Natural killer cell treated with Interleukin-12 subunit alpha and Interleukin-12 subunit beta and Interleukin-15 and Interleukin-18, amount 100 ng/mL, for 72 hours (primary cell): ENCODE data around the gene LDB2. TPM values are rescaled to one million over a fixed set of nuclear protein-coding genes. Genes with fewer than 3 reads are reported as not detected.
"Not testable (repeated sequence)": the region's sequence is repeated elsewhere in the genome, so short reads cannot be mapped to it uniquely, and the experiment has no call there.

Source experiments
- ATAC-seq, 2 donors: fragments of 150-1000 bp; cut with Tn5 transposase in 1 of 2; sonication (Bioruptor Pico), chemical (Tn5 transposase) in 1 of 2; 2 replicates each; pipeline ENCODE4 v1.10.0; 2021
- DNase-seq: peaks from one replicate; pipeline ENCODE4 v3.0.0; 2022; ENCODE audit warnings: low spot score
- H3K27ac Mint-ChIP-seq, 2 donors: 1 replicate in 1 of 2; 2 replicates in 1 of 2; pipeline ENCODE4 v1.8.0; 2022; ENCODE audit warnings: mixed read lengths in 2 of 2, mild to moderate bottlenecking in 1 of 2, moderate library complexity in 1 of 2
- H3K27me3 Mint-ChIP-seq, 2 donors: 1 replicate in 1 of 2; 2 replicates in 1 of 2; pipeline ENCODE4 v1.8.0; 2022; ENCODE audit warnings: mixed read lengths in 2 of 2
- H3K36me3 Mint-ChIP-seq: one replicate; pipeline ENCODE4 v1.8.0; 2022; ENCODE audit warnings: mixed read lengths
- H3K4me1 Mint-ChIP-seq, 2 donors: 1 replicate in 1 of 2; 2 replicates in 1 of 2; pipeline ENCODE4 v1.8.0; 2022; ENCODE audit warnings: low read depth in 2 of 2, mixed read lengths in 2 of 2, mild to moderate bottlenecking in 1 of 2
- H3K4me3 Mint-ChIP-seq: one replicate; pipeline ENCODE4 v1.8.0; 2022; ENCODE audit warnings: mixed read lengths
- H3K9me3 Mint-ChIP-seq: 2 replicates; pipeline ENCODE4 v1.8.0; 2022; ENCODE audit warnings: mixed read lengths
- total RNA-seq, 2 donors: library from RNA; stranded (reverse); gene quantifications; one replicate each; pipeline ENCODE4 v1.2.3, GENCODE V29; 2022

Gene LDB2
- total RNA-seq, 2 donors from 2014 or later: 0.64 to 1.4 TPM

DNA sequence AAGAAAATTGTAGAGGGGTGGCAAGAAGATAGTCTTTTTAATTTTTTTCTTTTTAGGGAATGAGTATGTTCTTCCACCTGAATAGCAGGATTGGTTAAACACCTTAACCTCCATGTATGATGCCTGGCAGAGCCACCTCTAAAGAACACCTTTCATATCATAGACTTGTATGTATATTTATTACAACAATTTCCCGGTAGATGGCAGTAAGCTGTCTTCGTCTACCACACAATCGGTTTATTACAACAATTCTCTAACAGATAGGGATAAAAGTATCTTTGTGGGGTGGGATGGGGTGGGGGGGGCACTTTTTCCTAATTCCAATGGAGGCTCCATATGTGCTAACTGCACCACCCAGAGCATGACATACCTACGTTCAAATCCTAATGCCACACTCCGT, 255.5 kb downstream of the LDB2 start:
- no peak for DNase-seq
- Mint-ChIP-seq H3K9me3 (no peaks in the 10 kb centered on the region), H3K4me3 (no peak overlapping the region), H3K27me3 (no peaks in the 10 kb centered on the region), H3K27ac (no peak overlapping the region), H3K36me3 (no peaks in the 10 kb centered on the region), H3K4me1 (peaks cover 0 to 3% of the 10 kb centered on the region in 2 donors)
- ATAC-seq: no peak

DNA sequence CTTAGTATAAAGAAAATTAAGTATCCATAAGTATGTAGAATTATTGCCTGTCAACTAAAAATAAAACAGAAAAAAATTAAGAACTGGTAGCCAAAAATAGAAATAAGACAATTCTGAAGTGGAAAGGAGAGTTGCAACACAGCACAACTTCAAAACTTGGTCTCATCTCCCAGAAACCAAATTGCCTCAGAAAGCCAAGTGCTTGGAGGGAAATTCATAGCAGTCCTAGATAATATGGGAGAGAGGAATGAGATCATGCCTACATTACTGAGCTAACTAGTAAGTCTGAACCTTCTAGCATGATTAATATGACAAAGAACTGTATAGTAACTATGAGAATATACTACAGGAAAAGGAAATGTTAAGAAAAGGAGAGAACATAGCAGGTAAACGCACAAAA, 256.5 kb downstream of the LDB2 start:
- no peak for ATAC-seq
- Mint-ChIP-seq H3K36me3 (no peaks in the 10 kb centered on the region), H3K9me3 (no peaks in the 10 kb centered on the region), H3K27ac (no peak overlapping the region), H3K27me3 (no peaks in the 10 kb centered on the region), H3K4me3 (no peak overlapping the region), H3K4me1 (peaks cover 0 to 3% of the 10 kb centered on the region in 2 donors)
- DNase-seq: no peak

DNA sequence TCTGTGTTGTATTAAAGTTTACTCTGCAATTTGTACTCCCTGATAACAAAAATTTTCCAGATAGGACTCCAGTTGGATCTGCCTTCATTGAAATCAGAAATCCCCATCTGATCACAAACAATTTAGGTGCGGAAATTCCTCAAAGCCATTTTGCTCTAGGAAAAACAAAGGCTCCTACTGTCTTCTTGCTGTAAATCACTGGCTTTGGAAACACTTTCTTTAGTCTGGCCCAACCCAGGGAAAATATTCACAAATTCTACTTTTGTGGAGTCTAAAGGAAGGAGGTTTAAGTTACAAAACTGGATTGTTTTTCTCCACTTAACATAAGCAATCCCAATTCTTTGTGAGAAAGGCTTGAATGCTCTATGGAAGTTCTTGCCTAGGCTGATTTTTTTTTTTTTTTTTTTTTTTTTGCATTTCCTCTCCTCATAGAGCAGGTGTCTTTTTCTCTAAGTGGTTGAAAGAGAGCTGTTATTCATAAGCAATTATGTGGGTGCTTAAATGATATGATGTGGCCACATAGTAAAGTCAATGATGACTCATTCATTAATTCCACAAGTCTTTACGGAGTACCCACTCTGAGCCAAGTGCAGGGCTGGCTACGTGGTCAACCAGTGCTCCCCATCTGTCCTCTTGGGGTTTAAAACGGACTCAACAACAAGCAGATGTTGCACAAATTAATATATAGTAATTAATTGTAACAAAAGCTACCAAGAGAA, 261.4 kb downstream of the LDB2 start:
- Mint-ChIP-seq H3K27ac (no peak overlapping the region), H3K27me3 (no peaks in the 10 kb centered on the region), H3K4me1 (peaks cover 0 to 1% of the 10 kb centered on the region in 2 donors), H3K9me3 (peaks cover 3% of the 10 kb centered on the region), H3K4me3 (no peak overlapping the region), H3K36me3 (no peaks in the 10 kb centered on the region)
- no peak for ATAC-seq
- no peak for DNase-seq

DNA sequence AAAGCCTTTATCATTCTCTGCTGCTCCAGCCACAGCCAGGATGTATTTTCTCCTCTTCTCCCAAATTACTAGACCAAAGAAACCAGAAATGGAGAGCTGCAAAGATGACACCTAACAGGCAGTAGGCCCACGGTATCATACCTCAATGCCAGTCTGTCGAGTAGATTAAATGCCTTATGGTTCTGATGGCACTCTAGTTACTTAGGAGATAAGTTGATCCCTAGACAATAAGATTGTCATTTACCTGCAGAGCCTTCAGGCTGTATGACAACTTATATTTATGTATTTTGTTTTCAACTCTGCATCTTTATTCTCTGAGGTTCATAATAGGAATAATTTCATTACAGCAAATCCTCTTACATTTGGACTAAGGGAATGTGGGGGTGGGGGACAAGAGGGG, 262.1 kb downstream of the LDB2 start:
- DNase-seq: no peak
- H3K9me3 Mint-ChIP-seq: peaks cover 3% of the 10 kb centered on the region
- H3K27ac Mint-ChIP-seq: no peak overlapping the region
- H3K4me1 Mint-ChIP-seq: no peaks in the 10 kb centered on the region
- H3K4me3 Mint-ChIP-seq: no peak overlapping the region
- no peaks in the 10 kb centered on the region for H3K27me3 Mint-ChIP-seq
- ATAC-seq: no peak
- no peaks in the 10 kb centered on the region for H3K36me3 Mint-ChIP-seq

DNA sequence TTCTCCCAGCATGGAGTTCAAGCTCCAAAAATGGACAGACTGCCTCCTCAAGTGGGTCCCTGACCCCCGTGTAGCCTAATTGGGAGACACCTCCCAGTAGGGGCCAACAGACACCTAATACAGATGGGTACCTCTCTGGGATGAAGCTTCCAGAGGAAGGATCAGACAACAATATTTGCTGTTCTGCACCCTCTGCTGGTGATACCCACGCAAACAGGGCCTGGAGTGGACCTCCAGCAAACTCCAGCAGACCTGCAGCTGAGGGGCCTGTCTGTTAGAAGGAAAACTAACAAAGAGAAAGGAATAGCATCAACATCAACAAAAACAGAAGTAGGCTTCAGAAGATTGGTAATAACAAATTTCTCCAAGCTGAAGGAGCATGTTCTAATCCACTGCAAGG, 269.2 kb downstream of the LDB2 start:
- H3K9me3 Mint-ChIP-seq, H3K36me3 Mint-ChIP-seq, ATAC-seq, DNase-seq, H3K27me3 Mint-ChIP-seq, H3K4me3 Mint-ChIP-seq, H3K4me1 Mint-ChIP-seq, H3K27ac Mint-ChIP-seq: not testable (repeated sequence)

DNA sequence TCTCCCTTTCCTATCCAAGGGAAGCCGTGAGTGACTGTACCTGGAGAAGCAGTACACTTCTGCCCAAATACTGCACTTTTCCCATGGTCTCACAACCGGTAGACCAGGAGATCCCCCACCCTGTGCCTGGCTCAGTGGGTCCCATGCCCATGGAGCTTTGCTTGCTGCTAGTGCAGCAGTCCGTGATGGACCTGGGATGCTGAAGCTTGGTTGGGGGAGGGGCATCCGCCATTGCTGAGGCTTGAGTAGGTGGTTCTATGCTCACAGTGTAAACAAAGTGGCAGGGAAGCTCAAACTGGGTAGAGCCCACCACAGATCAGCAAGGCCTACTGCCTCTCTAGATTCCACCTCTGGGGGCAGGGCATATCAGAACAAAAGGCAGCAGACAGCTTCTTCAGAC, 269.6 kb downstream of the LDB2 start:
- not testable (repeated sequence) for H3K4me3 Mint-ChIP-seq, ATAC-seq, H3K27ac Mint-ChIP-seq, H3K9me3 Mint-ChIP-seq, H3K27me3 Mint-ChIP-seq, DNase-seq, H3K4me1 Mint-ChIP-seq, H3K36me3 Mint-ChIP-seq

DNA sequence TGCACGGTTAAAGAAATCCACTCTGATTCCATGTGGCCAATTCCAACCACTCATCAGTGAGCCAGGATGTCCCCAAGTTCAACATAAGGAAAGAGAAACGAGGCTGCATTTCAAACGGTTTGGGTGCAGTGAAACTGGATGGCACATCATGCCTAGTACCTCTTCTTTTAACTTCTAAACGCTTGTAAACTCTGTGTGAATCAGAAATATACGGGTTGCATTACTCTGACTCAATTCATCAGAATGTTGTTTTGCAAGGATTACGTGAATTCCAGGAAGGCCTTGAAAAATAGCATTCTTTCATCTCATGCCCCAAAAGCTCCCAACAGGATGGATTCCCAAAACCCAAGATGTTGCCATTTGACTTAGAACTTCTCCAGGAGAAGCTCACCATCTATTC, 270.4 kb downstream of the LDB2 start:
- ATAC-seq (no peak), DNase-seq (no peak)
- Mint-ChIP-seq H3K4me1 (peaks cover 0 to 2% of the 10 kb centered on the region in 2 donors), H3K27me3 (no peaks in the 10 kb centered on the region), H3K27ac (no peak overlapping the region), H3K9me3 (no peaks in the 10 kb centered on the region), H3K4me3 (no peak overlapping the region), H3K36me3 (no peaks in the 10 kb centered on the region)

DNA sequence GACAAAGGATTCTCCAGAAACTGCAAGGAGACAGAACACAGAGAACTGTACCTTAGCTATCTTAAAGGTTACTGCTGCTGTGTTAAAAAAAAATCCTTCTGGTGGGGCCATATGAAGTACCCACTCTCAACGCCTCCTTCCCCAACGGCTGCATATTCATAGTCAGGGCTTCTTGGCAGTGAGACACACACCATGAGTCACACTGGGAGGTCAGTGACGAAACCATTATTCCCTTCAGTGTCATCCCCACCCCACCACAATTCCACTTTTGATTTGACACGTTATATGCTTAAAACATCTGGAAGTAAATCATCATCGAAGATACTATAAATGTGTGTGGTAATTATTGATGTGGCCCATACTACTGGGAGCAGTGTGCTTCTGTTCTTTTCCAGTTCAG, 271.5 kb downstream of the LDB2 start:
- no peak for DNase-seq
- ATAC-seq: no peak
- Mint-ChIP-seq H3K27ac (no peak overlapping the region), H3K4me1 (peaks cover 0 to 2% of the 10 kb centered on the region in 2 donors), H3K27me3 (no peaks in the 10 kb centered on the region), H3K4me3 (no peak overlapping the region), H3K36me3 (no peaks in the 10 kb centered on the region), H3K9me3 (no peaks in the 10 kb centered on the region)

DNA sequence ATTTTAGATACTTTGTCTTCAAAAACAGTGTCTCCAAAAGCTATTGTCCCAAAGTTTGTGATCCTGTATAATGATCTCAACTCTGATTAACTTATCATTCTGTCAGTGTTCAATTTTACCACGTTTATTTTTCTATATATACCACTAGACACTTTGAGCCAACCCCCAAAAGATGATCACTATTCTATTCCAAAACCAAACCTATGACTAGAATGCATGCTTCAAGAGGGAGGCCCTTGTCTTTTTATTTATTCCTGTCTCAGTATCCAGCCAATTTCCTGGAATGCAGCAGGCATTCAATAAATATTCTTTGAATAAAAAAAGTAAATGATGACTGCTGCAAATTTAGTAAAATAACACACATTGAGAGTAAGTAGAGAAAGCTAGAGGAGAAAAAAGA, 275.6 kb downstream of the LDB2 start:
- no peaks in the 10 kb centered on the region for H3K36me3 Mint-ChIP-seq
- ATAC-seq (no peak), DNase-seq (no peak)
- no peaks in the 10 kb centered on the region for H3K4me1 Mint-ChIP-seq
- no peaks in the 10 kb centered on the region for H3K27me3 Mint-ChIP-seq
- no peaks in the 10 kb centered on the region for H3K9me3 Mint-ChIP-seq
- no peak overlapping the region for H3K4me3 Mint-ChIP-seq
- no peak overlapping the region for H3K27ac Mint-ChIP-seq

DNA sequence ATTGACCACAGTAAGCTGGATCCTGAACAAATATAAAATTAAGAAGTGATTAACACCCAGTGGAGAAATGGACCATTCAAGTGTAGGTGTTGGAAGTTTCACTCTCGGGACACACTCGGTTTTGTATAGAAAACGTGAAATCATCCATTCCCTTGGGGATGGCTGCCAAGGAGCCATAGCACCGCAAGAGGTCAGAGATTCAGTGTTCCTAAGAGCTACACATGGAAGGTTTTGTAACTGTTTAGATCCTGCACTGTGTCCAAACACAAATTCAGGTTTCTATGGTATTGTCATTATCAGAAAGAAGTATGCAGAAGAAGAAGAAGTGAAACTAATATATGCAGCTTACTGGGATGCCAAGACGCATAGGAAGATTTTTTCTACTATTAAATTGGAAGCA, 281.0 kb downstream of the LDB2 start:
- no peak overlapping the region for H3K4me3 Mint-ChIP-seq
- peaks cover 6% of the 10 kb centered on the region for H3K9me3 Mint-ChIP-seq
- no peak for ATAC-seq
- no peaks in the 10 kb centered on the region for H3K36me3 Mint-ChIP-seq
- H3K27ac Mint-ChIP-seq: no peak overlapping the region
- H3K4me1 Mint-ChIP-seq: no peaks in the 10 kb centered on the region
- no peak for DNase-seq
- H3K27me3 Mint-ChIP-seq: no peaks in the 10 kb centered on the region

DNA sequence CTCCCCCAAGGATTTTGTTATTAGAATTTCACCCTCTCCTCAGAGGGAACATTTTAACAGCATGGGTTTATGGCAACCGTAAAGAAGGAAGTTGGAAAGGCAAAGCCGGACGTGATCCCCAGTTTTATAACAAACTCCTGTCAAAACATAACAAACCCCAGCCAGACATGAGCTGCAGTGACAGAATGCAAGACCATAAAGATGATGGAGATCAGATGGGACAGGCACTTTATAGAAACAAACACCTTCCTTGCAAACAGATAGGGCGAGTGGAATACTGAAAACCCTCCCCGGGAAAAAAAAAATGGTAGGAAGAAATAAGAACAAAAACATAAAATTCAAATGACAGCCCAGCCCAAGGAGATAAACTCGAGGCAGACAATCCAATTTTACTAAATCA, 281.4 kb downstream of the LDB2 start:
- ATAC-seq (no peak), DNase-seq (no peak)
- Mint-ChIP-seq H3K27ac (no peak overlapping the region), H3K36me3 (peaks cover 3% of the 10 kb centered on the region), H3K4me1 (no peaks in the 10 kb centered on the region), H3K9me3 (peaks cover 8% of the 10 kb centered on the region), H3K4me3 (no peak overlapping the region), H3K27me3 (no peaks in the 10 kb centered on the region)

DNA sequence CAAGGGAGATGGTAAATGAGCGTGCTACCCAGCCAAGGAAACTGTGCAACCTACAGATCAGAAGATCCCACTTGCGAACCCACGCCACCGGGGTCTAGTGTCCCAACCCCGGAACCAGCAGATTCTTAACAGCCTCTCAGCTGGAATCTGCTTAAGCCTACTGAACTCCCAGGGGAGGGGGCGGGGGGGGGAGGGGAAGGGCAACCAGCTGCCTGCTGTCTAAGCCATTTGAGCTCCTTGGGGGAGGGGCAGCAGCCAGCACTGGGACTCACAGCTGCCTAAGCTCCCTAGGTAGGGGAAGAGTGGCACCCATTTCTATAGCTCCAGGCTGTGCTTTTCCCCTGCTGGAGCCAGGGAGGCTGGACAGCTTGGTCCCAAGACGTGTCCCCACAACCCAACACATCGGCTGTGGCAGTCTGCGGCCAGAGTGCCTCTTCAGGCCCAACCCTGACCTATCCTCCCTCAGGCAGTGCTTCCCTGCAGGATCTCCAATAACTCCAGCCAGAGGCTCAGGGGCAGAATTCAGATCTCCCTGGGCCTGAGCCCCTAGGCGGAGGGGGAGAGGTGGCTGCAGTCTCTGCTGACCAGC, 289.2 kb downstream of the LDB2 start:
- Mint-ChIP-seq H3K9me3 (peaks cover 19% of the 10 kb centered on the region), H3K4me3 (no peak overlapping the region), H3K27me3 (no peaks in the 10 kb centered on the region), H3K27ac (no peak overlapping the region), H3K4me1 (no peaks in the 10 kb centered on the region), H3K36me3 (peaks cover 9% of the 10 kb centered on the region)
- ATAC-seq (no peak), DNase-seq (no peak)

DNA sequence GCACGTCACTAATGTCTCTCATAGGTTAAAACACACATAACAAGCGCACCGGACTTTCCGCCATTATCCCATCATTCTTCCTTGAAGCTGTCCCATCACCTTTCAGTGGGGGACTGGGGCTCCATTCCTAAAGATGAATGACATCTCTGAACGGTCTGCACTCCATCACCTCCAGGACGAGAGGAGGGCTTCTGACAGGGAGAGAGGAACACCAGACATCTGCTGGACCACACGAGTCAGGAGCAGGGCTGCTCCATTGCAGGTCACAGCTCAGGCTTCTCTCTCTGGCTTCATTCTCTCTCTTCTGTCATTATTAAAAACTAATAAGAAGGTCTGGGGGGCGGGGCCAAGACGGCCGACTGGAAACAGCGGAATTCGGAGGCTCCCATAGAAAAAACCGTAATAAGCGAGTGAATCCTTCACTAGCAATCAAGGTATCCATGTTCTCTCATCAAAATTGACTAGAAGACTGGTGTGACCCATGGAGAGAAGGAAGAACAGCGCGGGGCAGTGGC, 289.8 kb downstream of the LDB2 start:
- Mint-ChIP-seq H3K4me1 (no peaks in the 10 kb centered on the region), H3K27ac (no peak overlapping the region), H3K36me3 (peaks cover 9% of the 10 kb centered on the region), H3K27me3 (no peaks in the 10 kb centered on the region), H3K9me3 (peaks cover 14% of the 10 kb centered on the region), H3K4me3 (no peak overlapping the region)
- ATAC-seq (no peak), DNase-seq (no peak)

DNA sequence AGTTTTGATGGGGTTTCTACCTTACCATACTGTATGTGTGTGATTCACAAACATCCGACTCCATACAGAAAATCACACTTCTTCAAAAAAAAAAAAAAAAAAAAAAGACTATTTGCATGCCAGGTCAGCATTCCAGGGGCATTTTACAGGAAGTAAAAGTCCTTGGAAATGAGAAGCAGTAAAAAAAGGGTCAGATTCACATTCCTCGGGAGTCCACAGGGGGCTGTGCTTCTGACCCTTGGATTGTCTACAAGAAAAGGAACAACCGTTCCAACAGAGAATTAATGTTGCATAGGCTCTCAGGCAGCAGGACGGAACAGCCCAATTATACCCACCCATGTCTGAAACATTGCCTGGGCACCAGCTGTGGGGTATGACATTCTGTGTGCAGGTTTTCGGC, 290.3 kb downstream of the LDB2 start:
- Mint-ChIP-seq H3K27me3 (no peaks in the 10 kb centered on the region), H3K4me3 (no peak overlapping the region), H3K27ac (no peak overlapping the region), H3K9me3 (peaks cover 14% of the 10 kb centered on the region), H3K36me3 (peaks cover 9% of the 10 kb centered on the region), H3K4me1 (no peaks in the 10 kb centered on the region)
- DNase-seq (no peak), ATAC-seq (no peak)
